PC-3 (cell line): Measurements from ENCODE around the gene LSP1. TPM values are rescaled to one million over a fixed set of nuclear protein-coding genes. Genes with fewer than 3 reads are reported as not detected.

Experiments used
- ATAC-seq: fragments of 200-7000 bp; cut with Tn5 transposase; 2 replicates; pipeline ENCODE4 v1.9.1; 2020; ENCODE audit warnings: mild to moderate bottlenecking, moderate library complexity
- BruUV-seq: library from RNA; stranded (reverse); fragments of 400-500 nt; replicated peaks from 2 replicates; lab custom pipeline; 2021; lab: Mats Ljungman, UMichigan
- CTCF ChIA-PET: fragments of 300-600 bp; sonication (Branson Sonifier 250); formaldehyde crosslinking; loops from one replicate; lab custom pipeline; 2022; ENCODE audit warnings: antibody characterized with exemption; lab: Charles Lee
- POLR2A ChIA-PET: fragments of 300-600 bp; sonication (Branson Sonifier 250); formaldehyde crosslinking; loops from one replicate; lab custom pipeline; 2022; ENCODE audit warnings: antibody characterized with exemption; ENCODE audit not compliant: unreplicated experiment; lab: Charles Lee
- DNase-seq: peaks from one replicate; pipeline ENCODE4 v3.0.0-alpha.2; 2015
- H2AFZ ChIP-seq: fragments of 300-600 bp; sonication (generic); 2 replicates; pipeline ENCODE4 v1.6.0; 2016; ENCODE audit warnings: antibody characterized with exemption, low read length
- H3F3A ChIP-seq: fragments of 300-600 bp; sonication (generic); one replicate; pipeline ENCODE4 v1.6.0; 2017; ENCODE audit warnings: antibody characterized with exemption, low read length, control low read depth, mild to moderate bottlenecking; ENCODE audit not compliant: unreplicated experiment
- H3K27ac ChIP-seq: fragments of 300-600 bp; sonication (generic); 2 replicates; pipeline ENCODE4 v1.5.1; 2016; ENCODE audit warnings: mild to moderate bottlenecking, low read length
- H3K27me3 ChIP-seq: fragments of 300-600 bp; sonication (generic); 2 replicates; pipeline ENCODE4 v1.6.1; 2016; ENCODE audit warnings: low read length, mixed read lengths
- H3K36me3 ChIP-seq: fragments of 300-600 bp; sonication (generic); 2 replicates; pipeline ENCODE4 v1.6.1; 2016; ENCODE audit warnings: low read depth, mixed run types, low read length, mixed read lengths
- H3K4me1 ChIP-seq: fragments of 300-600 bp; sonication (generic); 2 replicates; pipeline ENCODE4 v1.5.1; 2016; ENCODE audit warnings: low read length; ENCODE audit not compliant: insufficient read depth
- H3K4me2 ChIP-seq: fragments of 300-600 bp; sonication (generic); 2 replicates; pipeline ENCODE4 v1.6.0; 2016; ENCODE audit warnings: low read length
- H3K4me3 ChIP-seq: fragments of 300-600 bp; sonication (generic); 2 replicates; pipeline ENCODE4 v1.5.1; 2016; ENCODE audit warnings: mild to moderate bottlenecking, low read length, mixed read lengths
- H3K79me2 ChIP-seq: fragments of 300-600 bp; sonication (generic); 2 replicates; pipeline ENCODE4 v1.6.1; 2017; ENCODE audit warnings: low read length, mixed read lengths
- H3K9ac ChIP-seq: fragments of 300-600 bp; sonication (generic); 2 replicates; pipeline ENCODE4 v1.6.0; 2016; ENCODE audit warnings: mild to moderate bottlenecking, low read length
- H3K9me2 ChIP-seq: fragments of 300-600 bp; sonication (generic); replicated peaks from 2 replicates; pipeline ENCODE4 v1.6.1; 2016; ENCODE audit warnings: mixed run types, low read length, mixed read lengths
- H3K9me3 ChIP-seq: fragments of 300-600 bp; sonication (generic); 2 replicates; pipeline ENCODE4 v1.6.1; 2016; ENCODE audit warnings: low read length, mixed read lengths
- H4K20me1 ChIP-seq: fragments of 300-600 bp; sonication (generic); 2 replicates; pipeline ENCODE4 v1.6.1; 2016; ENCODE audit warnings: low read length, mixed read lengths
- CTCF ChIP-seq: fragments of 300-600 bp; sonication (generic); conservative IDR thresholded peaks from 2 replicates; pipeline ENCODE4 v1.5.1; 2017; ENCODE audit warnings: antibody characterized with exemption, low read depth, mild to moderate bottlenecking, low read length
- EZH2 ChIP-seq: fragments of 300-600 bp; sonication (generic); IDR thresholded peaks from one replicate; pipeline ENCODE4 v1.6.1; 2017; ENCODE audit warnings: antibody characterized with exemption, mild to moderate bottlenecking, low read length; ENCODE audit not compliant: unreplicated experiment
- EZH2phosphoT487 ChIP-seq: fragments of 300-600 bp; sonication (generic); IDR thresholded peaks from 2 replicates; pipeline ENCODE4 v1.6.1; 2018; ENCODE audit warnings: mild to moderate bottlenecking, antibody characterized with exemption, low read length, borderline replicate concordance
- intact Hi-C: fragments of 100-400 bp; cut with micrococcal nuclease; formaldehyde crosslinking; loops from 2 replicates; pipeline ENCODE4 v1.9.0; 2023
- total RNA-seq: library from RNA; depleted of rRNA; stranded (reverse); fragments of >200 nt; gene quantifications from 2 replicates; pipeline ENCODE4 v1.2.3, GENCODE V29; 2014

LSP1 gene
- total RNA-seq, 1 experiment from 2014 or later, result not detected

- no peaks in the 10 kb centered on the region for H3K36me3 ChIP-seq
- no peak for DNase-seq
- H3F3A ChIP-seq, result no peaks in the 10 kb centered on the region
- ATAC-seq, result no peak; the same call in 1 of the 2 replicates
- ChIA-PET CTCF (no interaction called here), POLR2A (no interaction called here)
- no peaks in the 10 kb centered on the region for H4K20me1 ChIP-seq
- TF ChIP-seq EZH2phosphoT487 (no peak), EZH2 (no peak), CTCF (no peak)
- intact Hi-C loops, result no loop called here
- no peaks in the 10 kb centered on the region for H3K4me1 ChIP-seq
- no peak overlapping the region for H3K4me2 ChIP-seq
- H3K9ac ChIP-seq, result no peak overlapping the region
- no peaks in the 10 kb centered on the region for H3K9me3 ChIP-seq
- no TSS peak for BruUV-seq
- H3K9me2 ChIP-seq, result no peaks in the 10 kb centered on the region
- H3K27me3 ChIP-seq, result peaks cover 32% of the 10 kb centered on the region
- no peak overlapping the region for H3K27ac ChIP-seq
- no peak overlapping the region for H3K4me3 ChIP-seq
- H3K79me2 ChIP-seq, result no peaks in the 10 kb centered on the region
- H2AFZ ChIP-seq, result no peak overlapping the region
Measured at GRCh38 chr11:1870721-1871466, 18.0 kb downstream of the LSP1 start.

GRCh38 chr11:1871531-1871930 lies 18.6 kb downstream of the LSP1 start:
- POLR2A ChIA-PET, result no interaction called here
- TF ChIP-seq EZH2 (no peak), EZH2phosphoT487 (no peak), CTCF (no peak)
- Histone ChIP-seq H3F3A (no peaks in the 10 kb centered on the region), H3K4me1 (no peaks in the 10 kb centered on the region), H3K9ac (no peak overlapping the region), H3K4me2 (no peak overlapping the region), H3K9me2 (no peaks in the 10 kb centered on the region), H3K9me3 (no peaks in the 10 kb centered on the region), H4K20me1 (no peaks in the 10 kb centered on the region), H3K4me3 (no peak overlapping the region), H2AFZ (no peak overlapping the region), H3K27me3 (peaks cover 32% of the 10 kb centered on the region), H3K79me2 (no peaks in the 10 kb centered on the region), H3K27ac (no peak overlapping the region), H3K36me3 (no peaks in the 10 kb centered on the region)
- DNase-seq, result no peak
- BruUV-seq, result no TSS peak
- intact Hi-C loops, result no loop called here
- CTCF ChIA-PET, result no interaction called here
- no peak for ATAC-seq

- no peak overlapping the region for H3K27ac ChIP-seq
- ATAC-seq (no peak), DNase-seq (no peak)
- ChIA-PET CTCF (no interaction called here), POLR2A (no interaction called here)
- no peaks in the 10 kb centered on the region for H4K20me1 ChIP-seq
- BruUV-seq, result no TSS peak
- intact Hi-C loops, result no loop called here
- H3K27me3 ChIP-seq, result peaks cover 32% of the 10 kb centered on the region
- no peaks in the 10 kb centered on the region for H3K79me2 ChIP-seq
- H3K4me2 ChIP-seq, result no peak overlapping the region
- H3K4me3 ChIP-seq, result no peak overlapping the region
- H3K9me3 ChIP-seq, result no peaks in the 10 kb centered on the region
- H3K9ac ChIP-seq, result no peak overlapping the region
- TF ChIP-seq EZH2phosphoT487 (no peak), CTCF (no peak), EZH2 (no peak)
- H3K9me2 ChIP-seq, result no peaks in the 10 kb centered on the region
- no peak overlapping the region for H2AFZ ChIP-seq
- no peaks in the 10 kb centered on the region for H3K4me1 ChIP-seq
- H3K36me3 ChIP-seq, result no peaks in the 10 kb centered on the region
- no peaks in the 10 kb centered on the region for H3F3A ChIP-seq
Measured at GRCh38 chr11:1872267-1872985, 19.5 kb downstream of the LSP1 start.
